Forelimb muscle (tissue), 1 donor: ENCODE data around the gene GATA1. TPM values are rescaled to one million over a fixed set of nuclear protein-coding genes. Genes with fewer than 3 reads are reported as not detected.

Source experiments
- DNase-seq: peaks from one replicate; pipeline ENCODE4 v3.0.0-alpha.2; 2013; ENCODE audit warnings: low read depth
- polyA plus RNA-seq: library from polyadenylated mRNA; unstranded; fragments of 120-200 nt; gene quantifications from one replicate; pipeline ENCODE4 v1.2.1, GENCODE V29; 2013; ENCODE audit not compliant: insufficient read length

Gene GATA1
- 0.22 TPM for polyA plus RNA-seq

- no peak for DNase-seq
These were observed at the start of gene GATA1 for GRCh38 chrX:48786341-48786800. GATA1 (plus strand) TSS chrX:48786590; CDS start chrX:48791110, 4,520 bp downstream.

DNA sequence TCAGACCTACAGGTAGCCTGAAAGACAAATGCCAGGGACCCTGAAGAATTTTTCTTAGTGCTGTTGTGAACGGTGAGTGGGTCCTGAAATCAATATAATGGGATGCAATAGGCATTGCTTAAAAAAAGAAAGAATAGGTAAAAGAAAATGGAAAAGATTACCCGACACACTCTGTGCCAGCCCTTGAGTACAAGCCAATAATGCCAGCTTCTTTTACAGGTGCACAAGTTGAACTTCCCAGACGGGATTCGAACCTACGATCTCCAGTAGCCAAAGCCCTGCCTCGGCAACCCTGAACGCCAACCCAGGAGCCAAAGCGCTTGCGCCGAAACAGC is 49.5 kb upstream of the GATA1 start:
- DNase-seq: no peak

GRCh38 chrX:48737213-48737938 is 49.0 kb upstream of the GATA1 start:
- peak; percentile 95 for DNase-seq

DNA sequence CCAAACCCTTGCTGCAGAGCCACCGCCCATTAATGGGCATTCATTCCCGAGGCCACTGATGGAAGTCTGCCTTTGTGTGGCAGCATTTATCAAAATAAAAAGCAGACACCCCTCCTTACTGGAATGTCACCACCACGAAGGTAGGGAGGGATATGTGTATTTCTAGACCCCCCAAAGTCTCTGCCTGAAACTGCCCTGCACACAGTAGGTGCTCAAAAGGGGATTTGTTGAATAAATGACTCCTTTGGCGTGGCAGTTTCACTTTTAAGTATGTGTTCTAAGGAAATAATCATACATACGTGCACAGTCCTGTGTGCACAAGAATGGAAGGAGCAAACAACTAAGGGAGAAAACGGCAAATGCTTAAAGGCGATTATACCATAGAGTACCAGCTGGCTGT is 48.5 kb upstream of the GATA1 start:
- no peak for DNase-seq

GRCh38 chrX:48741834-48742233 is 44.6 kb upstream of the GATA1 start:
- no peak for DNase-seq

DNA sequence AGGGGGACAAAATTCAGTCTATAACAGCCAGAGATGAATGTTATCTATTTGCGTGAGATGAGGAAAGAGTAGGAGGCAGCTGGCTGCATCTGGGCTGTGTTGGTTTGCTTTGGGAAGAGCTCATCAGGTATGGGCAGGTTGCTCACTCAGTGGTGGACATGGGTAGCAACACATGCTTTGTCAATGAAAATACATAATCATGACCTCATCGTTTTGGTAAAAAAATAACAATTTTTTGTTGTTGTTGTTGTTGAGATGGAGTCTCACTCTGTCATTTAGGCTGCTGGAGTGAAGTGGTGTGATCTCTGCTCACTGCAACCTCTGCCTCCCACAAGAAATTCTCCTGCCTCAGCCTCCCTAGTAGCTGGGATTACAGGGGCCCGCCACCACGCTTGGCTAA is 41.2 kb upstream of the GATA1 start:
- no peak for DNase-seq

DNA sequence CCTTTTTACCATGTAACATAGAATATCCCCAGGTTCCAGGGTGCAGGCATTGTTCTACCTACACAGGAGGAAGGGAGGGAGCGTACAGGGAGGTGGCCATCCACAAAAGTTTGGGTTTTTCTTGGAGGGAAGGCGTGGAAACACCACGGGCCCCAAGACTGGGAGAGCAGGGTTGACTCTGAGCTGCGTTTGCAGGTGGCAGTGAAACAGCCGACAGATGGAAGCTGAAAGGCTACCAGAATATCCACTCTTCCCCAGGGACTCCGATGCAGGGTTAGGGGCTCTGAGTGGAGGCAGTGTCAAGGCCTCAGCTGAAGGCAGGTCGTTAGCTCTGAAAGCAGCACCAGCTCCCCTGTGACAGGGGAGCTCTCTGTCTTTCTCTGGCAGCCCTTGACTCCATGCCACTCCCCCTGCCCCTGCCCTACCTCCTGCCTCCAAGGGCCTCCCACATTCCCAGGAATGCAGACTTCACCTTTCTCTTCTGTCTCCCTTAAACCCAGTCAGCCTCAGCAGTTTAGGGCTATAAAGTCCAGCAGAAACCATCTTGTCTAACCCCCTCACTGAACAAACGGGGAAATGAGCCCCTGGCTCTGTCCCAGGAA is 38.9 kb upstream of the GATA1 start:
- no peak for DNase-seq

DNA sequence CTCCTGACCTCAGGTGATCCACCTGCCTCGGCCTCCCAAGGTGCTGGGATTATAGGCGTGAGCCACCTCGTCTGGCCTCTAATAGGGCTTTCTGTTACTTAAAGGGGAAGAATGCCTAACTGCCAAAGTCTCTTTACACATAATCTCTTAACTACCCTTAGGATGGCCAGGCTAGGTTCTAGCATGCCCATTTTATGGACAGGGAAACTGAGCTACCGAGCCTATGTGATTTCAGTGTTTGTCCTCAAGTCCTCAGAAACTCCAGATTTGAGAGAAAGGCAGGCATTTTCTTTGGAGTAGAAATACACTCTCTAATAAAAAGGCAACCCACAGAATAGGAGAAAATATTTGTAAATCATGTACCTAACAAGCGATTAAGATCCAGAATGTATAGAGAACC is 37.2 kb upstream of the GATA1 start:
- no peak for DNase-seq

DNA sequence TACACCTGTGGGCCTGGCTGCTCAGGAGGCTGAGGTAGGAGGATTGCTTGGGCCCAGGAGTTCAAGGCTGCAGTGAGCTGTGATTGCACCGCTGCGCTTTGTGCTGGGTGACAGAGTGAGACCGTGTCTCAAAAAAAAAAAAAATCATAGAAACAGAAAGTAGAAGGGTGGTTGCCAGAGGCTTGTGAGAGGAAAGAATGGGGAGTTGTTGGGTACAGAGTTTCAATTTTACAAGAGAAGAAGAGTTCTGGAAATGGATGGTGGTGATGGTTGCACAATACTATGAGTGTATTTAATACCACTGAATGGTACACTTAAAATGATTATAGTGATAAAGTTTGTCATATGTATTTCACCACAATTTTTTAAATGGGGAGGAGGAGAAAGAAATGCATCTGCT is 35.0 kb upstream of the GATA1 start:
- no peak for DNase-seq

GRCh38 chrX:48752498-48752897 is 33.9 kb upstream of the GATA1 start:
- no peak for DNase-seq

GRCh38 chrX:48753708-48754228 is 32.6 kb upstream of the GATA1 start:
- DNase-seq: no peak

DNA sequence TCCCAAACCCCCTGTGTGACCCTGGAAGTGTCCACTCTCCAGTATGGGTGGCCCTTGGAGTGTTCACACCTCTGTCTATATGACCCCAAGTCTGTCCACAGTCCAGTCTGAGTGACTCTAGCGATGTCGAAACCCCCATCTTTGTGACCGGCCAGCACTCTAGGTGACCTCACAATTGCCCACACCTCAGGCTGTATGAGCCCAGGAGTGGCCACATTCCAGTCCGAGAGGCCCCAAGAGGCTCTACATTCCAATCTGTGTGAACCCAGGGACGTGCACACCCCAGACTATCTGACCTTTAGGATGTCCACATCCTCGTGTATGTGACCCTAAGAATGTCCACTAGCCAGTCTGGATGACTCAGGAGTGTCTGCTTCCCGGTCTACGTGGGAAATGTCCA is 32.2 kb upstream of the GATA1 start:
- no peak for DNase-seq

- DNase-seq: no peak
These were observed 24.5 kb upstream of the GATA1 start, which contains the start of gene GLOD5 for GRCh38 chrX:48761674-48762471. GLOD5 (plus strand) TSS chrX:48761747; CDS start chrX:48761791, 44 bp downstream.

DNA sequence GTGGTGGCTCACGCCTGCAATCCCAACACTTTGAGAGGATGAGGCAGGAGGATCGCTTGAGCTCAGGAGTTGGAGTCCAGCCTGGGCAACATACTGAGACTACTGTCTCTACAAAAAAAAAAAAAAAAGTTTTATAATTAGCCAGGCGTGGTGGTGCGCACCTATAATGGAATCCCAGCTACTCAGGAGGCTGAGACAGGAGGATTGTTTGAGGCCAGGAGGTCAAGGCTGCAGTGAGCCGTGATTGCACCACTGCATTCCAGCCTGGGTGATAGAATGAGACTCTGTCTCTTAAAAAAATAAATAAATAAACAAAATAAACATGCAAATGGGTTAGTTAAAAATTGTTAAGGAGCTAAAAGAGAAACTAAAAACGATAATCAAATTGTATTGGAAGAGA is 17.2 kb upstream of the GATA1 start:
- DNase-seq: no peak

DNA sequence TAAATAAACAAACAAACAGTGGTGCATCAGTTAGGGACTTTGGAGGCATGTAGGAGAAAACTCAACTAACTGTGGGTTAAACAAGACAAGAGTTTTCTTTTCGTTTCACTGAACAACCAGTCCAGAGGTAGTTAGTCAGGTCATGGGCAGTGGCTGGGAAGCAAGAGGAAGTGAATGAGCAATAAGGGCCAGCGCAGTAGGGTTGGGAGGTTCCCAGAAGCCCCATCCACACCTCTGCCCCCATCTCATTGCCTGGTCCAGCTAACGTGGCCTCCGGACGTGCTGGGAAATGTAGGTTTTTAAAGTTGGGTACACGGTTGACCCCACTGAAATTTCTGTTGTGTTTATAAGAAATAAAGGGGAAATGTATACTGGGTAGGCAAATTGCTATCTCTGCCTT is 16.1 kb upstream of the GATA1 start:
- no peak for DNase-seq

GRCh38 chrX:48772602-48773001 is 13.8 kb upstream of the GATA1 start:
- DNase-seq: no peak

GRCh38 chrX:48776818-48777439 is 9.5 kb upstream of the GATA1 start:
- DNase-seq: no peak

DNA sequence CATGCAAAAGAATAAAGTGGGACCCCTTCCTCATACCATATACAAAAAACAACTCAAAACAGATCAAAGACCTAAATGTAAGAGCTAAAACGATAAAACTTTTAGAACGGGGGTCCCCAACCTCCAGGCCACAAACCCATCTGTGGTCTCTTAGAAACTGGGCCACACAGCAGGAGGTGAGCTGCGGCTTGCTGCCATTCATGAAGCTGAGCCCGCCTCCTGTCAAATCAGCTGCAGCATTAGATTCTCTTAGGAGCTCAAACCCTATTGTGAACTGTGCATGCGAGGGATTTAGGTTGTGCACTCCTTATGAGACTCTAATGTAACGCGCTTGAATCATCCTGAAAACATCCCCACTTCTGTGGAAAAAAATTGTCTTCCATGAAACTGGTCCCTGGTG is 7.0 kb upstream of the GATA1 start:
- DNase-seq: no peak

- DNase-seq: no peak
These were observed 4.7 kb upstream of the GATA1 start for GRCh38 chrX:48781705-48782104.

DNA sequence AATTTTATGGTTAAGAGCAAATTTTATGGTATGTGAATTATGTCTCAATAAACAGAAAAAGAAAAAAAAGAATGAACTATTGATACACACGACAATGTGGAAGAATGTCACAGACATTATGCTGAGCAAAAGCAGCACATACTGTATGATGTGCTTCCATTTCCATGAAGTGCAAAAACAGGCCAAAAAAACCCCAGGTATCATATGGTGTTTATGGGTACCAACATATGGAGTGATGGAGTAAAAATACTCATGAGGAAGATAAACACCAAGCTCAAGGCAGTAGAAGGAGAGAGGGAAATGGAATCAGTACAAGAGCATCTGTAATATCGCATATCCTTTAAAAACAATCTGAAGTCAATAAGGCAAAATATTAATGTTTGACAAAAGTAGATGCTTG is 4.2 kb upstream of the GATA1 start:
- DNase-seq: no peak

- DNase-seq: no peak
These were observed 3.6 kb upstream of the GATA1 start for GRCh38 chrX:48782795-48783194.

DNA sequence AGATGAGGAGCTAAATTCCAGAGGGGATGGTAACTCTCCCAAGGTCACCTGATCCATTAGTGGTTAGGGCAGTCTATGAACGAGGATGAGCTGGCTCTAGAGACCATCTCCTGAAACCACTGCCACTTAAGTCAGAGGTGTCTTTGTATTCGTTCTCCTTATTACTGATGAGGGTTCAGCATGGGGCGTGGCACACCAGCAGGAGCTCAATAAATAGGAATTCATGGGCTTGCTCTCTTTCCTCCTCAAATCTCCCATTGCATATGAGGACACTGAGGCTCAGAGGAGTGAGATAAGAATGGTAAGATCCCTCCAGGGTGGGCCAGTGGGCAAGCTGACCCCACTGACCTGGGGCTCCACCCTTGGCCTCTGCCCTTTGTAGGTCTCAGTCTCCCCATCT is 1.7 kb upstream of the GATA1 start:
- DNase-seq: no peak
